NT2/D1 (cell line): ENCODE measurements around the gene SGK1.

Source experiments
- DNase-seq: peaks from one replicate; pipeline ENCODE4 v3.0.0-alpha.2; 2011; ENCODE audit warnings: low read depth, low spot score
- H3K27me3 ChIP-seq: 2 replicates; pipeline ENCODE4 v1.6.0; 2011; ENCODE audit warnings: mild to moderate bottlenecking; ENCODE audit not compliant: insufficient read length, insufficient read depth
- H3K36me3 ChIP-seq: 2 replicates; pipeline ENCODE4 v1.6.1; 2011; ENCODE audit warnings: mild to moderate bottlenecking, low read length, mixed read lengths; ENCODE audit not compliant: insufficient read depth, insufficient read length
- H3K4me1 ChIP-seq: 2 replicates; pipeline ENCODE4 v1.5.1; 2011; ENCODE audit not compliant: insufficient read depth, insufficient read length
- H3K4me3 ChIP-seq: 2 replicates; pipeline ENCODE4 v1.5.1; 2011; ENCODE audit warnings: low read depth; ENCODE audit not compliant: insufficient read length
- H3K9ac ChIP-seq: 2 replicates; pipeline ENCODE4 v1.6.0; 2011; ENCODE audit warnings: low read depth; ENCODE audit not compliant: insufficient read length
- H3K9me3 ChIP-seq: 2 replicates; pipeline ENCODE4 v1.5.1; 2011; ENCODE audit warnings: mild to moderate bottlenecking, low read length; ENCODE audit not compliant: insufficient read depth
- SUZ12 ChIP-seq: IDR thresholded peaks from 2 replicates; pipeline ENCODE4 v1.6.1; 2011; ENCODE audit not compliant: insufficient read length, insufficient read depth; ENCODE audit errors: extremely low read depth
- YY1 ChIP-seq: IDR thresholded peaks from 2 replicates; pipeline ENCODE4 v1.6.1; 2011; ENCODE audit not compliant: insufficient read length, insufficient read depth
- ZNF274 ChIP-seq: IDR thresholded peaks from 2 replicates; pipeline ENCODE4 v1.6.1; 2011; ENCODE audit warnings: mild to moderate bottlenecking, low read depth, low read length

SGK1 gene

GRCh38 chr6:134352786-134353480, 35.0 kb upstream of the SGK1 start:
- Histone ChIP-seq H3K9me3 (no peaks in the 10 kb centered on the region), H3K4me1 (no peaks in the 10 kb centered on the region), H3K9ac (no peak overlapping the region), H3K36me3 (no peaks in the 10 kb centered on the region), H3K4me3 (no peak overlapping the region), H3K27me3 (no peaks in the 10 kb centered on the region)
- no peak for DNase-seq
- TF ChIP-seq YY1: no peak
- TF ChIP-seq ZNF274: no peak
- no peak for TF ChIP-seq SUZ12

GRCh38 chr6:134351615-134352474, 33.9 kb upstream of the SGK1 start:
- TF ChIP-seq ZNF274: no peak
- no peak for TF ChIP-seq YY1
- TF ChIP-seq SUZ12: no peak
- Histone ChIP-seq H3K4me1 (no peaks in the 10 kb centered on the region), H3K9ac (no peak overlapping the region), H3K27me3 (no peaks in the 10 kb centered on the region), H3K36me3 (no peaks in the 10 kb centered on the region), H3K9me3 (no peaks in the 10 kb centered on the region), H3K4me3 (no peak overlapping the region)
- no peak for DNase-seq

- DNase-seq: no peak
- no peak for TF ChIP-seq SUZ12
- TF ChIP-seq YY1: no peak
- TF ChIP-seq ZNF274: no peak
- Histone ChIP-seq H3K27me3 (no peaks in the 10 kb centered on the region), H3K4me1 (no peaks in the 10 kb centered on the region), H3K36me3 (no peaks in the 10 kb centered on the region), H3K4me3 (no peak overlapping the region), H3K9ac (no peak overlapping the region), H3K9me3 (no peaks in the 10 kb centered on the region)
Measured at GRCh38 chr6:134347885-134348805, 30.2 kb upstream of the SGK1 start.

- Histone ChIP-seq H3K9me3 (no peaks in the 10 kb centered on the region), H3K4me3 (no peak overlapping the region), H3K27me3 (no peaks in the 10 kb centered on the region), H3K4me1 (no peaks in the 10 kb centered on the region), H3K9ac (no peak overlapping the region), H3K36me3 (no peaks in the 10 kb centered on the region)
- no peak for DNase-seq
- no peak for TF ChIP-seq SUZ12
- TF ChIP-seq YY1: no peak
- TF ChIP-seq ZNF274: no peak
Measured at GRCh38 chr6:134346932-134347545, 29.1 kb upstream of the SGK1 start.

GRCh38 chr6:134345789-134346188, 27.9 kb upstream of the SGK1 start:
- H3K27me3 ChIP-seq: no peaks in the 10 kb centered on the region
- no peaks in the 10 kb centered on the region for H3K9me3 ChIP-seq
- no peak overlapping the region for H3K9ac ChIP-seq
- no peak overlapping the region for H3K4me3 ChIP-seq
- TF ChIP-seq ZNF274: no peak
- no peak for TF ChIP-seq SUZ12
- no peak for TF ChIP-seq YY1
- DNase-seq: no peak
- no peaks in the 10 kb centered on the region for H3K36me3 ChIP-seq
- H3K4me1 ChIP-seq: no peaks in the 10 kb centered on the region

DNA sequence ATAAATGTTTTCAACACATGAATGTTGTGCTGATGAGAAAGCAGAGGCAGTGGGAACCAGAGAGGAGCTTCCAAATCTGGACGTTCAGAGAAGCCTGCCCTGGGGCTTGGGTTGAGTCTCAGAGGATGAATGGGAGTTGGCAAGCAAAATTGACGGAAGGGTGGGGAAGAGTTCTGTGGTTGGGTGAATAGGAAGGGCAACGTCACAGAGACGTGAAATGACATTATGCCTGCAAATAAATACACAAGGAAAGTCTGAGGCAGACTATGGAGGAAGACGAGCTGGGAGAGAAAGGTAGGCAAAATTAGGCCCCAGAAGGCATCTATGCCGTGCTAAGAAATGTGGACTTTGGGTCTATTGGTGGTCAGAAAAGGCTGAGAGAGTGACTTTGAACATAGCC, 25.2 kb upstream of the SGK1 start:
- H3K36me3 ChIP-seq: no peaks in the 10 kb centered on the region

More for the DNA sequence above, 25.2 kb upstream of the SGK1 start:
- no peak overlapping the region for H3K9ac ChIP-seq
- no peaks in the 10 kb centered on the region for H3K4me1 ChIP-seq
- H3K9me3 ChIP-seq: no peaks in the 10 kb centered on the region
- DNase-seq: no peak
- TF ChIP-seq YY1: no peak
- TF ChIP-seq SUZ12: no peak
- no peak for TF ChIP-seq ZNF274
- no peaks in the 10 kb centered on the region for H3K27me3 ChIP-seq
- H3K4me3 ChIP-seq: no peak overlapping the region
